SK-N-SH (cell line): ENCODE data around the gene CMC4. TPM values are rescaled to one million over a fixed set of nuclear protein-coding genes. Genes with fewer than 3 reads are reported as not detected.

Experiments used
- CTCF ChIA-PET: fragments of 300-600, 350-600 bp; formaldehyde crosslinking; extraction: SDS; loops from one replicate; lab custom pipeline; 2021; lab: Yijun Ruan, JAX
- POLR2A ChIA-PET: fragments of 350-600 bp; sonication (Branson Sonifier 250); formaldehyde crosslinking; extraction: SDS; loops from one replicate; lab custom pipeline; 2020; ENCODE audit warnings: antibody characterized with exemption, inconsistent platforms; lab: Yijun Ruan, JAX
- DNase-seq: peaks from one replicate; pipeline ENCODE4 v3.0.0; 2012
- H2AFZ ChIP-seq: fragments of 200-600 bp; sonication (generic); 2 replicates; pipeline ENCODE4 v1.8.1; 2016; ENCODE audit warnings: antibody characterized with exemption, mild to moderate bottlenecking, low read depth
- H3F3A ChIP-seq: fragments of 200-600 bp; sonication (generic); replicated peaks from 2 replicates; pipeline ENCODE3; 2016; ENCODE audit warnings: antibody characterized with exemption, mild to moderate bottlenecking; ENCODE audit not compliant: insufficient read depth
- H3K27ac ChIP-seq, 2 experiments: fragments of 200-500 bp in 1 of 2; fragments of 200-600 bp in 1 of 2; sonication (Bioruptor generic) in 1 of 2; sonication (generic), shearing (Covaris generic) in 1 of 2; 2 replicates each; pipeline versions ENCODE4 v1.5.1 to v1.6.1; 2014 to 2016; ENCODE audit warnings: low read depth in 2 of 2, inconsistent platforms in 1 of 2, low read length in 1 of 2, mild to moderate bottlenecking in 1 of 2, mixed read lengths in 1 of 2
- H3K27me3 ChIP-seq: fragments of 200-600 bp; sonication (generic), shearing (Covaris generic); 2 replicates; pipeline ENCODE4 v1.6.1; 2016; ENCODE audit warnings: mixed run types; ENCODE audit not compliant: insufficient read depth
- H3K36me3 ChIP-seq, 2 experiments: fragments of 200-500 bp in 1 of 2; fragments of 200-600 bp in 1 of 2; sonication (Bioruptor generic) in 1 of 2; sonication (generic) in 1 of 2; replicated peaks in 1 of 2; 2 replicates each; pipeline versions ENCODE3 to v1.5.1; 2014 to 2016; ENCODE audit warnings: low read length in 1 of 2, mild to moderate bottlenecking in 1 of 2; ENCODE audit not compliant: insufficient read depth in 2 of 2, control insufficient read depth in 1 of 2
- H3K4me1 ChIP-seq, 2 experiments: fragments of 200-500 bp in 1 of 2; fragments of 200-600 bp in 1 of 2; sonication (Bioruptor generic) in 1 of 2; sonication (generic), shearing (Covaris generic) in 1 of 2; 2 replicates each; pipeline versions ENCODE4 v1.5.1 to v1.6.1; 2014 to 2016; ENCODE audit warnings: low read depth in 1 of 2, low read length in 1 of 2, mixed run types in 1 of 2; ENCODE audit not compliant: insufficient read depth in 2 of 2, control insufficient read depth in 1 of 2
- H3K4me2 ChIP-seq: fragments of 200-600 bp; sonication (generic), shearing (Covaris generic); 2 replicates; pipeline ENCODE4 v1.6.1; 2017; ENCODE audit warnings: mixed run types
- H3K4me3 ChIP-seq, 2 experiments: fragments of 200-500 bp in 1 of 2; fragments of 200-600 bp in 1 of 2; sonication (Bioruptor generic) in 1 of 2; sonication (generic), shearing (Covaris generic) in 1 of 2; 2 replicates each; pipeline versions ENCODE4 v1.5.1 to v1.8.1; 2014 to 2016; ENCODE audit warnings: low read depth in 2 of 2, inconsistent platforms in 1 of 2, low read length in 1 of 2, mild to moderate bottlenecking in 1 of 2, mixed read lengths in 1 of 2, moderate library complexity in 1 of 2
- H3K79me2 ChIP-seq: fragments of 200-600 bp; sonication (generic); 2 replicates; pipeline ENCODE4 v1.8.1; 2017; ENCODE audit warnings: mild to moderate bottlenecking; ENCODE audit not compliant: insufficient read depth
- H3K9ac ChIP-seq: fragments of 200-600 bp; sonication (generic); 2 replicates; pipeline ENCODE4 v1.6.1; 2017; ENCODE audit warnings: mixed run types
- H3K9me2 ChIP-seq: fragments of 200-600 bp; sonication (generic); 2 replicates; pipeline ENCODE4 v1.6.1; 2017; ENCODE audit warnings: mixed run types
- H3K9me3 ChIP-seq: fragments of 200-600 bp; sonication (generic); 2 replicates; pipeline ENCODE4 v1.6.1; 2017; ENCODE audit warnings: mixed run types, mild to moderate bottlenecking, moderate library complexity
- H4K20me1 ChIP-seq: fragments of 200-600 bp; sonication (generic); 2 replicates; pipeline ENCODE4 v1.6.1; 2017; ENCODE audit warnings: mild to moderate bottlenecking, mixed run types; ENCODE audit not compliant: insufficient read depth
- CHD2 ChIP-seq: fragments of 150-350 bp; IDR thresholded peaks from 2 replicates; pipeline ENCODE4 v1.6.1; 2018; ENCODE audit warnings: low read length; ENCODE audit not compliant: partially characterized antibody
- CTCF ChIP-seq: fragments of 200-600 bp; sonication (generic); IDR thresholded peaks from 2 replicates; pipeline ENCODE4 v1.6.1; 2017; ENCODE audit warnings: antibody characterized with exemption, mild to moderate bottlenecking, moderate library complexity
- EP300 ChIP-seq, 2 experiments: IDR thresholded peaks; 2 replicates each; pipeline versions ENCODE4 v1.4.0 to v1.6.1; 2012; ENCODE audit warnings: borderline replicate concordance in 1 of 2, low read depth in 1 of 2, low read length in 1 of 2
- FOSL2 ChIP-seq: IDR thresholded peaks from 2 replicates; pipeline ENCODE4 v1.4.0; 2012; ENCODE audit warnings: low read depth, mild to moderate bottlenecking, moderate library complexity, borderline replicate concordance
- IRF3 ChIP-seq: fragments of 150-350 bp; IDR thresholded peaks from 2 replicates; pipeline ENCODE4 v1.6.1; 2016; ENCODE audit warnings: mild to moderate bottlenecking, low read depth, low read length
- MXI1 ChIP-seq: IDR thresholded peaks from 2 replicates; pipeline ENCODE4 v1.6.1; 2012; ENCODE audit warnings: mild to moderate bottlenecking, low read depth, low read length, improper control_type of control experiment
- NRF1 ChIP-seq: IDR thresholded peaks from 2 replicates; pipeline ENCODE4 v1.6.1; 2012; ENCODE audit warnings: low read depth, mild to moderate bottlenecking, low read length
- PBX3 ChIP-seq: IDR thresholded peaks from 2 replicates; pipeline ENCODE4; 2012
- POLR2AphosphoS5 ChIP-seq: IDR thresholded peaks from 2 replicates; pipeline ENCODE4 v1.6.1; 2012; ENCODE audit warnings: low read depth, low read length
- RCOR1 ChIP-seq: fragments of 150-350 bp; IDR thresholded peaks from 2 replicates; pipeline ENCODE4 v1.6.1; 2017; ENCODE audit warnings: antibody characterized with exemption, low read length
- REST ChIP-seq: IDR thresholded peaks from 2 replicates; pipeline ENCODE4 v1.6.1; 2012; ENCODE audit warnings: mild to moderate bottlenecking, low read depth, low read length, moderate library complexity
- RFX5 ChIP-seq: IDR thresholded peaks from 2 replicates; pipeline ENCODE4 v1.6.1; 2012; ENCODE audit warnings: mild to moderate bottlenecking, improper control_type of control experiment, low read length
- SIN3A ChIP-seq: IDR thresholded peaks from 2 replicates; pipeline ENCODE4 v1.6.1; 2012; ENCODE audit warnings: low read depth, mild to moderate bottlenecking, low read length, moderate library complexity, borderline replicate concordance
- SMC3 ChIP-seq: IDR thresholded peaks from 2 replicates; pipeline ENCODE4 v1.6.1; 2012; ENCODE audit warnings: low read depth, low read length, improper control_type of control experiment
- TAF1 ChIP-seq: IDR thresholded peaks from 2 replicates; pipeline ENCODE4 v1.6.1; 2012; ENCODE audit warnings: low read depth, mild to moderate bottlenecking, low read length, moderate library complexity, borderline replicate concordance
- WGBS: methylation state at CpG from one replicate; pipeline ENCODE4 v1.1.6; 2017; ENCODE audit warnings: low lambda C conversion rate; 5-methylcytosine and 5-hydroxymethylcytosine counted together
- polyA plus RNA-seq, 3 experiments: library from polyadenylated mRNA; depleted of rRNA; stranded (reverse); fragments of >200 nt; gene quantifications; 2 replicates each; pipeline ENCODE4 v1.2.3, GENCODE V29; 2012

CMC4 gene
- polyA plus RNA-seq, 1 of the 3 experiments (the other 2 are of a cell fraction): 12.0 TPM

- H2AFZ ChIP-seq: no peak overlapping the region
- H3F3A ChIP-seq: no peaks in the 10 kb centered on the region
- no peaks in the 10 kb centered on the region; the same call in 1 of the 2 replicates for H3K9me3 ChIP-seq
- H4K20me1 ChIP-seq: no peaks in the 10 kb centered on the region
- no peak for DNase-seq
- 0 out of 2 replicates have a peak, but pooled peaks cover 3% of the 10 kb centered on the region for H3K9me2 ChIP-seq
- 57% methylated on average over 3 of the region's 3 CpGs for WGBS
- no peaks in the 10 kb centered on the region for H3K4me1 ChIP-seq
- peaks cover 4 to 6% of the 10 kb centered on the region in 2 experiments for H3K36me3 ChIP-seq
- H3K4me2 ChIP-seq: no peak overlapping the region
- CTCF ChIA-PET: no interaction called here
- H3K9ac ChIP-seq: no peak overlapping the region
- POLR2A ChIA-PET: no interaction called here
- H3K27me3 ChIP-seq: no peaks in the 10 kb centered on the region
- no peaks in the 10 kb centered on the region for H3K79me2 ChIP-seq
- H3K4me3 ChIP-seq: no peak overlapping the region
- no peak overlapping the region for H3K27ac ChIP-seq
- TF ChIP-seq NRF1: no peak
- TF ChIP-seq TAF1: no peak
- TF ChIP-seq MXI1: no peak
- TF ChIP-seq POLR2AphosphoS5: no peak
- no peak for TF ChIP-seq IRF3
- TF ChIP-seq CTCF: no peak
- no peak for TF ChIP-seq REST
- no peak for TF ChIP-seq RCOR1
- no peak for TF ChIP-seq CHD2
- TF ChIP-seq EP300 (IDR thresholded peaks at IDR 0.05; ENCODE audit: borderline replicate concordance in 1 of 2, low read depth in 1 of 2, low read length in 1 of 2): no peak
- no peak for TF ChIP-seq SMC3
- TF ChIP-seq RFX5: no peak
- TF ChIP-seq SIN3A: no peak
- TF ChIP-seq FOSL2: no peak
- TF ChIP-seq PBX3: no peak
Observed at GRCh38 chrX:155112171-155112570, 41.2 kb upstream of the CMC4 start.
